Activated naive CD8-positive, alpha-beta T cell treated with anti-CD3 and anti-CD28 coated beads, Interleukin-2, amount 10 ng/mL, durations not matched to agents 7 days and 5 days (primary cell): ENCODE data around the gene TRIM29. TPM values are rescaled to one million over a fixed set of nuclear protein-coding genes. Genes with fewer than 3 reads are reported as not detected.

Source experiments
- total RNA-seq, 2 experiments: library from RNA; stranded (reverse); gene quantifications; one replicate each; pipeline ENCODE4 v1.2.3, GENCODE V29; 2021

TRIM29 gene
- total RNA-seq, 2 experiments from 2014 or later, result not detected

Other genes with a start within 250 kb of the TRIM29 start
- 1 to 10 TPM; 2.4 to 5.5 TPM for gene OAF, start 72.9 kb upstream of the TRIM29 start, total RNA-seq
- gene POU2F3, start 102.0 kb upstream of the TRIM29 start, total RNA-seq, result not detected
- gene TLCD5, start 187.2 kb upstream of the TRIM29 start, total RNA-seq, result under 1 TPM; 0.77 to 0.86 TPM
- 10 to 100 TPM; 14.7 to 15.8 TPM for gene ARHGEF12, start 198.3 kb upstream of the TRIM29 start, total RNA-seq